Cardiac atrium fibroblast (primary cell): ENCODE results near the gene RHBDL1. TPM values are rescaled to one million over a fixed set of nuclear protein-coding genes. Genes with fewer than 3 reads are reported as not detected.

ENCODE experiments used
- total RNA-seq: library from RNA; depleted of rRNA; stranded (reverse); fragments of >200 nt; gene quantifications from 2 replicates; pipeline ENCODE4 v1.2.3, GENCODE V29; 2015

The RHBDL1 gene
- total RNA-seq, 1 donor from 2014 or later = 2.9 TPM

Other genes starting within 250 kb of the RHBDL1 start
- 32.9 and 43.7 TPM in 2 replicates for gene CAPN15, start 148.0 kb upstream of the RHBDL1 start, total RNA-seq
- gene PRR35, start 115.3 kb upstream of the RHBDL1 start, total RNA-seq = not detected in 2 replicates
- 2.2 and 6.5 TPM in 2 replicates for gene NHLRC4, start 108.7 kb upstream of the RHBDL1 start, total RNA-seq
- gene PIGQ, start 105.7 kb upstream of the RHBDL1 start, total RNA-seq = 22.4 and 30.7 TPM in 2 replicates
- 11.6 and 18.6 TPM in 2 replicates for gene RAB40C, start 85.6 kb upstream of the RHBDL1 start, total RNA-seq
- under 0.01 TPM in 1 of 2 replicates, not detected in the other for gene WFIKKN1, start 44.7 kb upstream of the RHBDL1 start, total RNA-seq
- gene METTL26, start 39.4 kb upstream of the RHBDL1 start, total RNA-seq = 119 and 170 TPM in 2 replicates
- gene MCRIP2, start 33.8 kb upstream of the RHBDL1 start, total RNA-seq = 28.2 and 41.8 TPM in 2 replicates
- 9.2 and 12.6 TPM in 2 replicates for gene WDR90, start 26.3 kb upstream of the RHBDL1 start, total RNA-seq
- 48.6 and 67.3 TPM in 2 replicates for gene RHOT2, start 7.5 kb upstream of the RHBDL1 start, total RNA-seq
- 147 and 190 TPM in 2 replicates for gene STUB1, start 4.7 kb downstream of the RHBDL1 start, total RNA-seq
- gene JMJD8, start 8.7 kb downstream of the RHBDL1 start, total RNA-seq = 43.3 and 83.1 TPM in 2 replicates
- 9.7 and 12.8 TPM in 2 replicates for gene WDR24, start 14.7 kb downstream of the RHBDL1 start, total RNA-seq
- gene FBXL16, start 30.1 kb downstream of the RHBDL1 start, total RNA-seq = 1.9 and 2.9 TPM in 2 replicates
- 84.7 and 120 TPM in 2 replicates for gene METRN, start 39.4 kb downstream of the RHBDL1 start, total RNA-seq
- 13.4 and 19.0 TPM in 2 replicates for gene ANTKMT, start 45.5 kb downstream of the RHBDL1 start, total RNA-seq
- gene CCDC78, start 50.8 kb downstream of the RHBDL1 start, total RNA-seq = 1.6 and 4.5 TPM in 2 replicates
- 4.0 and 25.1 TPM in 2 replicates for gene HAGHL, start 51.4 kb downstream of the RHBDL1 start, total RNA-seq
- gene CIAO3, start 65.3 kb downstream of the RHBDL1 start, total RNA-seq = 16.8 and 31.4 TPM in 2 replicates
- gene MSLN, start 85.1 kb downstream of the RHBDL1 start, total RNA-seq = not detected in 2 replicates
- 20.0 and 33.5 TPM in 2 replicates for gene RPUSD1, start 112.7 kb downstream of the RHBDL1 start, total RNA-seq
- gene CHTF18, start 112.9 kb downstream of the RHBDL1 start, total RNA-seq = 16.6 and 22.0 TPM in 2 replicates
- gene GNG13, start 125.1 kb downstream of the RHBDL1 start, total RNA-seq = not detected in 2 replicates